ENCODE measurements around the gene DIMT1.
A peak's percentile ranks its signal among the peaks of the same experiment; 100 is the strongest.

The DIMT1 gene

DNA sequence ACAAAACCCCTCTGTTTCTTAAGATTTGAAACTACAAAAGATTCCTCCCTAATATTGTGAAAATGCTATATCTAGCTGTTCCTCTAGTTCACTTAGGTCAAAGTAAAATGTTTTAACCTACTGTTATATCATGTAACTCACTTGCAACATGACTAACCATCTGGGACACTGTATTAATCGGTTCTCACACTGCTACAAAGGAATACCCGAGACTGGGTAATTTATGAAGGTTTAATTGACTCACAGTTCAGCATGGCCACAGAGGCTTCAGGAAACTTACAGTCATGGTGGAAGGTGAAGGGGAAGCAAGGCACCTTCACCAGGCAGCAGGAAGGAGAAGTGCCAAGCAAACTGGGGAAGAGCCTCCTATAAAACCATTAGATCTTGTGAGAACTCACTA, 34.7 kb downstream of the DIMT1 start:
- DNase-seq = no peak

DNA sequence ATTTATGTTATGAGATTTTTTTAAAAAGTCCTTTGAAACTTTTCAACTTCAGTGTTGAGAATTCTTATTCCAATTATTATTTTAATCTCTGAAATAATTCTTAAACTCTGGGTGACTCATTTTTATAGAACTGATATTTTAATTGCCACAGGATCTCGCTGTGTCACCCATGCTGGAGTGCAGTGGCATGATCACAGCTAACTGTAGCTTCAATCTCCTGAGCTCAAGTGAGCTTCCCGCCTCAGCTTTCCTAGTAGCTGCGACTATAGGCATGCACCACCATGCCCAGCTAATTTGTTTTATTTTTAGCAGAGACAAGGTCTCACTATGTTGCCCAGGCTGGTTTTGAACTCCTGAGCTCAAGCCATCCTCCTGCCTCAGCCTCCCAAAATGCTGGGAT, 41.0 kb downstream of the DIMT1 start:
- DNase-seq = no peak

DNA sequence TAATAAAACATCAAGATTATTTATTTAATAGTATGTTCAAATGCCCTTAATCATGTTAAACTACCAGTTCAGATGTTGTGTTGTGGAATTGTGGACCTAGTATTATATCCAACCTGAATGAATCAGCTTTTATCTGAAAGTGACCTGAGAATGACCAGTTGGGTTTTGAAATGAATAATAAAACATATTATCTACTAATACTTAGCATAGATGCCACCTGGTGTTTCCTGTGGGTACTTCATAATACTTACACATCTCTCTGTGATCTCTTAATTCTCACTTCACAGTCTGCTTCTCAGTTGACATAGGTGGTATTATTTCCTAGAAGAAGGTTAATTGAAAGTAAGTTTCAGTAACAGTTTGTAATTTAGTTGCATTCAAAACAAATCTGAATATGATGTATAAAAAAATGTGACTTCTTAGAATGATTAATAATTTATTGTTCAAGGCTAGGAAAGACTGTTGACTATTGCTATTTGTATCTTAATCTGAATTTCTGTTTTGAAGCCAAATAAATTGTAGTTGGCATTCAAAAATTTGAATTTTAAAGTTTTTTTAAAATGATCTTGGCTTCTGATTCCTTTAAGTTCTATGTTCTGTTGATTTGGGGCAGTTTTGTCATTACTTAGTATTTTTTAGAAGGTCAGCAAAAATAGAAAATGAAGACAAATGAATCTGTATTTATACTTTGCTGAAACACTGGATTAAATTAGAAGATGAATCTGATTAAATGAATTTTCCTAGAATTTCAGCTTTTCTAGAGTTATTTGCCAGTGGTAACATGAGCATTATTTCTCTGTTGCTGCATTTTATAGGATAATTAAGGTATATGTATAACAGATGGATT, 49.5 kb downstream of the DIMT1 start:
- peak; percentile 39 for DNase-seq

DNA sequence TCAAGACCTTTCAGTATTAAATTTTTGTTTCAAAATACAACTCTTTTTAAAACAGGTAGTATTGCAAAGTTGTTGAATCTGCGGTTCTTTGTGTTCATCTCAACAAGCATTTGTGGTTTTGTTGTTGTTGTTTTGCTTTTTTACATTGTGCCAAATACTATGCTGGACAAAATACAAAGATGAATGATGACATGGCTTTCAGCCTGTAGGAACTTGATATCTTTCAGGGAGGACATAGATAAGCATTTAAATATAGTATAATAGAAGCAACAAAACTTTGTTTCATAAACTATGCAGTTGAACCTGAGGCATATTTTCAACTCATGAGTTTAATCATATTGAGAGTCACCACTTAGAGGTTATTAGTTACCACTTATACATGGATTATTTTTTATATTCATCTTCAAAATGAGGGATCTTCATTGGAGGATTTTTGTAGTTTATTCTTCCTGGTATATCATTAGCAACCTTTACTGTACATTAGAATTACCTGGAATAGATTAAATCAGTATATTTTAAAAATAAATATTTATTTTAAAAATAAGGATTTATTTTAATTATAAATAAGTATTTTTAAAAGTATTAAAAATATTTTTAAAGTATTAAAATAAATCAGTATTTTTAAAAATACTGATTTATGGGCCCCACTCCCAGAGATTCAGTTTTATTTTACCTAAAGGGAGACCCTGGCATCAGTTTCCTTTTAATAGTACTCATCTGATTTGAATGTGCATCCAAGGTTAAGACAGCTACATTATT, 54.8 kb downstream of the DIMT1 start:
- DNase-seq = no peak

DNA sequence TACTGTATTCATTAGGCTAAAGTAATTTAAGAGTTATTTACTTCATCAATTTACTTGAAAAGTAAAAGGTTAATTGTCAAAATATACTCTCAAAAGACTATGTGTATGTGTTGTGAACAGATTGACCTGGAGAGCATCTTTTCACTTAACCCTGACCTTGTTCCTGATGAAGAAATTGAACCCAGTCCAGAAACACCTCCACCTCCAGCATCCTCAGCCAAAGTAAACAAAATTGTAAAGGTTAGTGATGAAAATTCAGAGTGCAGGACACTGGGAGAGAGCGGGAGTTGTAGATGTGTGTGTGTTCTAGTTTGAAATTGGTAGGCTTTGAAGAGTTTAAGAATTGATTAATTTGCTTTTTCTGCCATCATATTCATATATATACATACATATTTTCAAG, 55.8 kb downstream of the DIMT1 start:
- no peak for DNase-seq

DNA sequence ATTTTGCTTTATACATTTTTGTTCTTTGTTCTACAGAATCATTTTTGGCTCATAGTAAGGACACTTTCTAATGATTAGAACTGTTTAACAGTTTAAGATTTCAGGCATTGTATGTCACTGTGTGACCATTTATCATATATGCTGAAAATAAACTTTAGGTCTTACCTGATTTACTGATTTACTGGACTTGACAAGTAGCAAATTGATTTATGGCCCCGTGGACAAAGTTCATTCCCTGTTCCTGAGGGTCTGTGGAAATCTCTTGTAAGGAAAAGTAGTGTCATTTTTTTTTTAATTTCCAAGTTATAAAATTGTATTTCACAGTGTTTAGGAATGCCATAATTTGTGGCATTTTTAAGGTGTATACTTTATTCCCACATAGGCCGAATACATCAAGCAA, 57.0 kb downstream of the DIMT1 start:
- DNase-seq = no peak

DNA sequence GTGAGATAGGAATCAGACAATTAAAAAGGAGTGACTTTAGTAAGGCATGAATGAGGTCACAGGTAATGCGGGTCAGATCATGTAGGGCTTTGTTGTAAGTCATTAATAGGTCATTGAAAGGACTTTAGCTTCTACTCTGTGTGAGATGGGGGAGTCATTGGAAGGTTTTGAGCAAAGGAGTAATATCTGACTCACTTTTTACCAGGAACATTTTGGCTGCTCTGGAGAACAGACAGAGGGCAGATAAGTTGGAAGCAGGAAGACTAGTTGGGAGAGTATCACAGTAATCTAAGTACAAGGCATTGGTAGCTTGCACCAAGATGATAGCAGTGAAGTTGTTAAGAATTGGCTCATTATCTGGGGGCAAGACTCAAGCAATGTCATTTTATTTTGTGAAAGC, 60.3 kb downstream of the DIMT1 start:
- no peak for DNase-seq

DNA sequence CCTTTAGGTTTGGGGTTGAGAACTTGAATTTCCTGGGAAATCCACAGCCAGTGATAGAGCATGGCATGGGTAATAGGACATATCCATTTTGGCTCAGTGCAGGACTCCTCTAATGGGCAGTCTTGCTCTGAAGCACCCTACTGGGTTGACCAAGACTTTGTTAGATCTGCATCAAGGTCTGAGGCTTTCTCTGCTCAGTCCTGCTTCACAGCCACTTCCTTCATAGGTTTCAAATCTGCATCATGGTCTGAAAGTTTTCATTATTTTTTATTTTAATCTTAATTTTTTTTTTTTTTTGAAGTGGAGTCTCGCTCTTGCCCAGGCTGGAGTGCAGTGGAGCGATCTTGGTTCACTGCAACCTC, 61.2 kb downstream of the DIMT1 start:
- DNase-seq = no peak

DNA sequence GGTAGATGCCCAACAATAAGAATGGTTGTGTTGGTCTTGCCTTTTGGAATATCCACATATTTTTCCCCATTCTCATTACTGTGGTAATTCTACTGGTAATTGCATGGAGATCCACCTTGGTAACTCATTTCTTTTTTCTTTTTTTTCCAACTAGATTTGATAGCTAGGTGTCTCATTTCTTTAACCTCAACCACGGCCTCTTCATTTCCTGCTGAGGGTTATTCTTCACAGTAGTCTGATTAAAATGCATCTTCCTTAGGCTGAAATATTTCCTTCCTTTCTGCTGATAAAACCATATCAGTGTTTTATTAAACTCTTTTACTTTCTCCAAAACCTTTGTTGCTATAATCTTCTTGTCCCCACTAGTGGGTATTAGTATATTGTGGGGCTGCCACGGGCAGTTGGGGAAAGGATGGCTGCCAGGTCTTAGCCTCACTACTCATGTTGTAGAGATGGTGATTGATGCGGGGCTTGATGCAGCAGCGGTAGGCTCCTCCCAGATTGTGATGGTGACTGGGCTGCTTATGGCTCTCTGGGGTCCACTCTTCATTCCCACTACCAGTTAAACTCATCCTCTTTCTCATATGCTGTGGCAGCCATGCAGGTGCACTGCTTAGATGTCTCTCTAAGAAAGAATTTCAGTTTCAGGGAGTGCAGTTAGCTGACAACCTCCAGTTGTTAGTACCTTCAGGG, 61.8 kb downstream of the DIMT1 start:
- no peak for DNase-seq

DNA sequence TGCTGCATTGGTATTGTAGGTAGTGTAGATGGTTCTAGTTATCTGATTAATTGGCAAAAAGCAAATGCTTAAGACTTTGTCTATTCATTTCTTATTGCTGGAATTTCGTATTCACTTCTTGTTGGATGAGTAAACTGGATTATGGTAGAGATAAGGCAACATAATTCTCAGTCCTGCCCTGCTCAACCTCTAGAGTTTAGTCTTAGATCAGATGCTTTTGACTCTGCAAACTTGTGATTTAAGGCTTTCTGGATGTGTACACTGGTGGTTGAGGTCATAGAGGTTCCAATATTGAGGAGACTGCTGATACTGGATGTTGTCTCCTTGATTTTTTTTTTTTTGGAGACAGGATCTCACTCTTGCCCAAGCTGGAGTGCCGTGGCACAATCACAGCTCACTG, 62.7 kb downstream of the DIMT1 start:
- no peak for DNase-seq

DNA sequence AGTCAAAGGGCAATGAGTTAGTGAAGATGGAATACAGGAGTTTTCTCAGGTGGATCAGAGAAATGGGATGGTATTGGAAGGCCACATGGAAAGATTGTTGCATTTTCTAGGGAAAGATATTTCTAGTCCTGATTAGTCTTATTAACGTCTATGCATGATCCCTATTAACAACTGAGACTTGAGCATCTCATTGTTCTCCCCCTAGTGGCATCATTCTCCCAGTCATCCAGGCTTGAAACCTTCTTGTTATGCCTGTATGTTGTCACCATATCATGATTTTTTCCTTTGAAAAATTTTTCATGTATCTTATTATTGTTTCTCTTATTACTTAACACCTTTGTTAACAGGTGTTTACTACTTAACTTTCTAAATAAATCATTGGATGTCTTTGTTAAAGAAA, 63.3 kb downstream of the DIMT1 start:
- DNase-seq = peak; percentile 11
